NCI-H774 (cell line): ENCODE results near the gene TCEANC2.
"Not testable (repeated sequence)": the region's sequence is repeated elsewhere in the genome, so short reads cannot be mapped to it uniquely, and the experiment has no call there.

Source experiments
- DNase-seq: peaks from one replicate; lab custom pipeline; 2025; lab: John Stamatoyannopoulos, UW

Gene TCEANC2

DNA sequence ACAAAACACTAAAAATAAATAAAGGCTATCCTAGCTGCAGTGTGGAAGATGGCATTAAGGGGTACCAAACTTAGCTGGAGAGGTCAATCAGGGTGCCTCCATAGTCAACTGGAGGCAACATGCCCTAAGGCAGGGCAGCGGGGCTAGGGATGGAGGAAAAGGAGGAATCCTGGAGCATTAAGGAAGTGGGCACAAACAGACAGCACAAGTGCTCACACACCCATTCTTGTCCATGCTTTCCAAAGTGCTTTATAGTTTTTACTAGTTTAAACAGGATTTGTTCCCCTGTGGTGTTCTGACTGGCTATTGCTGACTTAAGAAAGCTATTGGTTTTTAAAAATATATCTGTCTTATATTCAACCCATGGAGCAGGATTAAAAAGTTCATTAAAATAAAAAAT is 33.3 kb downstream of the TCEANC2 start:
- DNase-seq = no peak

DNA sequence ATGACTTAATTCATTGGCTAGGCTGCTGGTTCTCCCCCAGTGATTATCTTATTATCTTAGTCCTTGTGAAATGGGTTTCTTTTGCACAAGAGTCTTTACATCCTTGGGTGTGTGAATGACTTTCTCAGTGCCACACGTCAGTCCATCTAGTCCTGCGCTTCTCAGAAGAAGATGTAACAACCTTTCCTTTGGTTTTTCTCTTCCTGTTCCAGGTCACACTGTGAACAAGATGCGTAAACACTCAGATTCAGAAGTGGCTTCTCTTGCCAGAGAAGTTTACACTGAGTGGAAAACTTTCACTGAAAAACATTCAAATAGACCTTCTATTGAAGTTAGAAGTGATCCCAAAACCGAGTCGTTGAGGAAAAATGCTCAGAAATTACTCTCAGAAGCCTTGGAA is 35.0 kb downstream of the TCEANC2 start:
- DNase-seq = no peak

DNA sequence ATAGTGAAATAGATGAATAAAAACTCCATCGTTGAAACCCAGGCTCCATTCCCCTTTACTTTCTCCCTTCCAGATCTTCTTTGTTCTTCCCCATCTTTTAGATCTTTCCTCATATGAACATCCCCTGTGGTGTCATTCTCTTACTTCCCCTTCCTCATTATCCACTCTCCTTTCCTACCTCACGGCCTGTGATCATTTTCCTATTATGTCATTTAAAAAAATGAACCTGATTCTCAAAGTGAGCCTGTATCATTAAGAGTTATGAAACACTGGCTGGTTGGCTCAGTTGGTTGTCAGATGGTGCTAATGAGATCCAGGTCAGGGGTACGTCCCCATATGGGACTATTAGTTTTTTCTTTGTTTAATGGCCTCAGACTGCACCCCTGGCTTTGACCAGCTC is 38.3 kb downstream of the TCEANC2 start:
- DNase-seq = no peak

DNA sequence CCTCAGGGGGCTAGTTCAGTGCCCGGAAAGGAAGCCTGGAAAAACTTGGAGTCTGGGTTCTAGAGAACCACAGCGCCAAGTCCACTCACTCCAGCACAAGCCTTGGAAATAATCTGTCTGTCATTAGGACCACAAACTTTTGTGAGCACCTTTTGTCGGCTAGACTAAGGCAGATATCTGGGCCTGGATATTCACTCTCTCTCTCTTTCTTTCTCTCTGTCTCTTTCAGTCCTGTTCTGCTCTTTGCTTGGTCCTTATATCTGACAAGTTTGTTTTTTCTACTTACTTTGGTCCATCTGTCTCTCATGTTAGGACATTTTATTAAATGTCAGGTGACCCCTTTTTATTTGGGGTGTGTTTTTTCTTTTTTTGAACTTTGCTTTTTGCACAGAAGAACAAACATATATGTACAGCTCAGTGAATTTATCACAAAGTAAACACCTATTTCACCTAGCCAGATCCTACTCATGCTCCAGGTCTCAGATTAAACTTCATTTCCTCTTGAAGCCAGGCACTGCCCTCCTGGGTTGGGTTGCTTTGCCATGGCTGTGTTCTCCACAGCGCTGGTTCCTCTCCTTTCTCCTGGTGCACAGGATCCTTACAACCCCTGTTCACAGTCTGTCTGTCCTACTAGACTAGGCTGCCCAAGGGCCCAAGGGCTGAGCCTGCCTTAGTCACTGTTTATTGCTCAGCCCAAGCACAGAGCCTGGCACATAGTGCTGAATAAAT is 40.8 kb downstream of the TCEANC2 start:
- no peak for DNase-seq

DNA sequence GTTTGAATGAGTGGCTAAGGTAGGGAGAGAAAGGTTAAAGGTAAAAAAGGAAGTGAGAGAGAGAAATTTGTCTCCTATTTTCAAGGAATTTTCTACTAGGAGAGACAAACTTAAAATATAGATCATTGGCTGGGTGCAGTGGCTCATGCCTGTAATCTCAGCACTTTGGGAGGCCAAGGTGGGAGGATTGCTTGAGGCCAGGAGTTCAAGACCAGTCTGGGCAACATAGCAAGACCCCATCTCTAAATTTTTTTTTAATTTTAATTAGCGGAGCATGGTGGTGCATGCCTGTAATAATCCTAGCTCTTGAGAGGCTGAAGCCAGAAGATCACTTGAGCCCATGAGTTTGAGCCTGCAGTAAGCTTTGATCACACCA is 41.3 kb downstream of the TCEANC2 start:
- DNase-seq = not testable (repeated sequence)

DNA sequence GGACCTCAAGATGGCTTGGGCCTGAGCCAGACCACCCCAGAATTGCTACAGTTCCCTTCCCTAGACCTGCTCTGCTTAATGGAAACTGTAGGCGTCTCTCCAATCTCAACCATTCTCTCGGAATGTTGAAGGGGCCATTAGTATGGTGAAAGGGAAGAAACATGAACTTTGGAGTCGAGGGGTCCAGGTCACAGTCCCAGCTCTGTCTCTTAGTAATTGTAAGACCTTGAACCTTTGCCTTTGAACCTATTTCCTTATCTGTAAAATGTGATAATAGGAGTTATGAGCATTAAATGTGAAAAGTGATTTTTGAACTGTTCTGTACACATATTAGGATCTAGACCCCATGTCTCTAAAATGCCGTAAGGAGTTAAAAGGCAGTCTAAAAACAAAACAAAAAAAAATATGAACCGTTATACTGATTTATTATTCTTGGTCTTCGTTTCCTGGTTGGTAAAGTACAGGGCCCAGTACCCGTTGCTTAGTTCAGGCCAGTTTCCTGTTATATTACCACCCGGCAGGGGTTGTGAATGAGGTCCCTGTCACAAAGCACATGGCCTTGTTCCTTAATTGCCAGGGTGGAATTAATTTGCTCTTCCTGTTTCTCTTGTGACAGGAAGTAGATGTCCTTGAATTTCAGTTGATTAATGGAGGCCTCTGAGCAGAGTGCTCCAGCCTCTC is 42.3 kb downstream of the TCEANC2 start:
- DNase-seq = no peak

DNA sequence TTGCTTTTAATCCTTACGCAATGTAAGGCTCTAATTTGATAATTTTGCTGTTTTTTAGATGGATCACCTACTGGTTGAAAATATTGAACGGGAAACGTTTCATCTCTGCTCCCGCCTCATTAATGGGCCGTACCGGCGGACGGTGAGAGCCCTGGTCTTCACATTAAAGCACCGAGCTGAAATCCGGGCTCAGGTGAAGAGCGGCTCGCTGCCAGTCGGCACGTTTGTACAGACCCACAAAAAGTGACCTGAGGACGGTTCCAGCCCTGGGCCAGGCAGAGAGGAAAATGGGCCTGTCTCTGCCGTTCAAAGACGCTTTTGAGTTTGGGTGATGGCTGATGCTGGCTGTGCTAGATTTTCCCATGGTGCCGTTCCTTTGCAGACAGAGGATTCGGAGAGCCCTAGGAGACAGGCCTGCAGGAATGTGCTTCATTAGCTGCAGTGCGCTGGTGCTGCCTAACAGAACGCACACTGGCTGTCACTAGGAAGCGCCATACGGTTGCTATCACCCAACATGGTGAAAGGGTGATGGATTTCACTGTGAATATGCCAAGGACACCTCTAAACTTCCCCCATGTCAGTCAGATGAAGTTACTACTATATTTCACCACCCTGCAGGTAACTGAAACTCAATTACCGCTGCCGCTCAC is 42.9 kb downstream of the TCEANC2 start:
- DNase-seq = no peak

DNA sequence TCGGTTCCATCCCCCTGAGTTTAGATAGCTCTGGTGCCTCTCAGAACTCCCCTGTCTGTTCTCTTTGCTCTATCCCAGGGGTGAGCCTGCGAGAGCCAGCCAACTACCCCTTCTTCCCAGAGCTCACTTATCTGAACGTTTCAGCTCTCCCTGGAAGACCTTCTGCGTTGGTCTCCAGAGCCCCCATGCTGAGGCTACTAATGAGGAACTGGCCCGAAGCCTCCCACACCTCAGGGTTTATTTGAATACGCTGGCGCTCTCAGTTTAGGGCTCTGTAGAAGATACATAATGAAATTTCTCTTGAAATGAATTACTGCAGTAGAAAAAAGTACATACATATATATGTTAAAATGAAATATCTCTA is 43.5 kb downstream of the TCEANC2 start:
- no peak for DNase-seq

DNA sequence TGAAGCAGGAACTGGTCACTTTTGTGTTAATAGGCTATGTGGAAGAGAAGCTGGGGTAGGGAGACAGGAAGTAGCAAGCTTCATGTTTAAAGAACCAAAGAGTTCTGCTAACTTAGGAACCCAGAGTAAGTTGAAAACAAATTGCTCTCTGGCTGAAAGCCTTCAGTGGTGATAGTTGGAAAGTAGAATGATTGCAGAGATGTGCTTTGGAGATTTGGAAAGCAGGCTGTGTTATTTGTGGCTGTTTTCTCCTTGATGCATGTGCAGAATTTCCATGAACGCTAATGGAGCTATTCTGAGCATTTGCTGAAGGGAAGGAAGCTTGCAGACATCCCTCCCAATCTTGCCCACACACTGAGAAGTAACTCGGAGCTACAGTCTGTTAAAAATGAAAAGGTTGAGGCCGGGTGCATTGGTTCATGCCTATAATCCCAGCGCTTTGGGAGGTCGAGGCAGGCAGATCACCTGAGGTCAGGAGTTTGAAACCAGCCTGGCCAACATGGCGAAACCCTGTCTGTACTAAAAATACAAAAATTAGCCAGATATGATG is 45.7 kb downstream of the TCEANC2 start:
- no peak for DNase-seq

DNA sequence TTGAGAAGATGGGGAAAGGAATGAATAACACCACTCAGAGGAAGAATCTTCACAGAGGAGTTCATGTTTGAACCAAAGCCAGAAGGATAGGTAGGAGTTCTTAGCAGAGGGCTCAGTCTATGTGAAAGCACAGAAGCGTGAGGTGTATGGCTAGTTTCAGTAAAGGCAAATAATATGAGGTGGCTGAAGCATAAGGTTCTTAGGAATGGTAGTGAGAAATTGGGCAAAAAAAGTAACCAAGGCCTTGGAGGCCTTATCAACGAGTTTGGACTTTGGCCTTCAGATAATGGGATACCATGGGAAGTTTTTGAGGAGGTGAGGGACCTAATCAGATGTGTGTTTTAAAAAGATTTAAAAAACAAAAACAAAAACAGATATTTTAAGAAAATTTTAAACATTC is 47.1 kb downstream of the TCEANC2 start:
- no peak for DNase-seq

DNA sequence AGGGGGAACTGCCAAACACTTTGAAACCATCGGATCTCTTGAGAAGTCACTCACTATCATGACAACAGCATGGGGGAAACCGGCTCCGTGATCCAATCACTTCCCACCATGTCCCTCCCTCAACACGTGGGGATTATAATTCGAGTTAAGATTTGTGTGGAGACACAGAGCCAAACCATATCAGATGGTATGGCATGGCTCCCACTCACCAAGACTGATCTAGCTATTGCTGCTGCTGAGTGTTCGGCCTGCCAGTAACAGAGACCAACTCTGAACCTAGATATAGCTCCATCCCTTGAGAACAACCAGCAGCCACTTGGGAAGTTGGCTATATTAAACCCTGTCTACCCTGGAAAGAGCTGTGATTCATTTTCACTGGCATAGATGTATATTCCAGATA is 50.0 kb downstream of the TCEANC2 start:
- no peak for DNase-seq

DNA sequence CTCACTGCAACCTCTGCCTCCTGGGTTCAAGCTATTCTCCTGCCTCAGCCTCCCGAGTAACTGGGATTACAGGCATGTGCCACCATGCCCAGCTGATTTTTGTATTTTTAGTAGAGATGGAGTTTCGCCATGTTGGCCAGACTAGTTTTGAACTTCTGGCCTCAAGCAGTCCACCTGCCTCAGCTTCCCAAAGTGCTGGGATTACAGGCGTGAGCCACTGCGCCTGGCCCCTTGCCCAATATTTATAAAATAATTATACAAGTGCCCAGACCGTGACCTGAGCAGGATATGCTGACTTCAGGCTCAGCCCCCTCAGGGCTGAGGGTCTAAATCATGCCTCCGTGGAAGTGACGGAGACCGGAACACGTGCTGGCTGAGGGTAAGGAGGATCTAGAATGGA is 51.2 kb downstream of the TCEANC2 start:
- not testable (repeated sequence) for DNase-seq

DNA sequence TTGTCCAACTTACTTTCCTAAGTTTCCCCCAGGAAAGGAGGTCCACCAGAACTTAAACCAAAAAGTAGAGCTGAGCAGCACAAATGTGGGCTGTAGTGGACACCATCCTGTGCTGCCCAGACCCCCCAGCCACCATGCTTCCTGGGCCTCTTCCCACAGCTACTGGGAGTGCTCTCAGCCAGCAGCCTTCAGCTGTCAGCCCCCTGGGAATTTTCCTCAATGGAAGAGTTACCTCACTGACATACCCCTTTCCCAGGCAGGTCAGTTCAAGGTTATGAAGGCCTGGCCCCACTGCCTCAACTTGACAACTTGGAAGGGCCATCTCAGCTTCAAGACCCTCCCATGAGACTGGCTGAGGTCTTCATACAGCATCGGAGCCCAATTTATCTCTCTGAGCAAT is 51.7 kb downstream of the TCEANC2 start:
- DNase-seq = no peak

DNA sequence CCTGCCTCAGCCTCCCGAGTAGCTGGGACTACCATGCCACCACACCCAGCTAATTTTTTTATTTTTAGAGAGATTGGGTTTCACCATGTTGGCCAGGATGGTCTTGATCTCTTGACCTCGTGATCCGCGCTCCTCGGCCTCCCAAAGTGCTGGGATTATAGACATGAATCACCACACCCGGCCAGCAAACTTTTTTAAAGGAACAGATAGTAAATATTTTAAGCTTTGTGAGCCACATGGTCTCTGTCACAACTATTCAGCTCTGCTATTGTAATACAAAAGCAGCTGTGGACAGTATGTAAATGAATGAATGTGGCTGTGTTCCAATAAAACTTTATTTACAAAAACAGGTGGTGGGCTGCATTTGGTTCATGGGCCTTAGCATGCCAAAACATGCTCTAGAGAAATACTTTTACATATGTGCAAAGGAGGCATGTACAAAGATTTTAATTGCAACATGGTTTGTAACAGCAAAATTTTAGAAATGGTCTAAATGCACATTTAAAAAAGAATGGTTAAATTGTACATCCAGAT is 52.4 kb downstream of the TCEANC2 start:
- DNase-seq = no peak

DNA sequence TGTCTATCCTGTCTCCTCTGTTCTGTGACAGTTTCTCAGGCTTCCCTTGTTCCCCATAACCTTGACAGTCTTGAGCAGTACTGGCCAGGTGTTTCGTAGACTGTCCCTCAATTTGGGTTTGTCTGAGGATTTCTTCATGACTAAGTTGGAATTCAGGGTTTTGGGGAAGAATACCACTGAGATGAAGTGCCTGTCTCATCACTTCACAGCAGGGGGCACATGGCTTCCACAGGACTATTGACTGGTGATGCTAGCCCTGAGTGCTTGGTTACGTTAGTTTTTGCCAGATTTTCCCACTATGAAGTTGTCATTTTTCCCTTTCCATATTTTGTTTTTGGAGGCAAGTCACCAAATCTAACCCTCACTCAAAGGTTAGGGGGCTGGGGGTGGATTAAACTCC is 53.7 kb downstream of the TCEANC2 start:
- DNase-seq = no peak

DNA sequence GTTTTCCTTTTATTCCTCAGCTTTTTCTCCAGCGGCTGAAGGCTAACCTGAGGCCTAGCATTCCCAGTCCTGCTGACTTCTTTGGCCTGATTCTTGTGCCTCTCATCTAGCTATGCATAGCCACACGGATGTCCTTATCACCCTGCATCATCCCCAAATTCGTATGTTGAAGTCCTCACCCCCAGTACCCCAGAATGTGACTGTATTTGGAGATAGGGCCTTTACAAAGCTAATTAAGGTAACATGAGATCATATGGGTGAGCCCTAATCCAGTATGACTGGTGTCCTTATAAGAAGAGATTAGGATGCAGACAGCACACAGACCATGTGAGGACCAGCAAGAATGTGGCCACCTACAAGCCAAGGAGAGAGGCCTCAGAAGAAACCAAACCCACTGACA is 54.7 kb downstream of the TCEANC2 start:
- DNase-seq = no peak

DNA sequence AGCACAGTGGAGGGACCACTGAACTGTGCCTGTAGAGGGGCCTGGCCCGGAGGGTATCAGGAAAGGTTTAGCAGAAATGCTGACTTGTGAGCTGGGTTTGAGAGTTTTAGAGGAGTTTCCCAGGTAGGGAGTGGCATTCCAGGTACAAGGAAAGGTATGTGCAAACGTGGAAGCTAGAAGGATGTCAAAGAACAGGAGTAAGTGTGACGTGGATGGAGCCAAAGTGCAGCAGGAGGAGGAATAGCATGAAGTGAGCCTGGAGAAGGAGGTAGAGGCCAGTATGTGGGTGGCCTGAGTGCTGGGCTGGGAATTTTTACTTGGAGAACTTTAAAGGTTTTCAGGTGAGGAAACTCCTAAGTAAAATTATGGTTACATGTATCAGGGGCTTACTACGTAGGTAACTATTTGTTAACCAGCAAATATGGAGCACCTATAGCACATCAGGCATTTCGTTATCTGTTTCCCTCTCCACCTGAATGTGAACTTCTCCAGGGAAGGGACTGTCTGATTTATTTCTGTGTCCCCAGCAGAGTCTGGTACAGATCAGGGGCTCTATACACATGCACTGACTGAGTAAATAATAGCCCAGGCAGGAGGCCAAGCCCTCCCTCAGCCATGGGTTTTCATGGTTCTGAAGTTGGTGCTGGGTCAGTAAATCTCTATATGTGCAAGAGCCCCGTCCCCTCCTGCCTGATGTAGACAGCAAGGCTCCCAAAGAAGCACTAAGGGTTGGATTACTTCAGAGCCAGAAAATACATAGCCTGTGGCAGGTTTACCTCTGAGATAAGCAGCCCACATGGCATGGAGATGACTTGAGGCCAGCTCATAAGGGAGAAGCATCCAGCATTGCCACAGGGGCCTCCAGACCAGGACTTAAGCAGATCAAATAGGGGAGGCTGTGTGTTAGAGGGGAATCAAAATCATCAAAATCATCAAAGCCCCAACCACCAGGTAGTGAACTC is 56.0 kb downstream of the TCEANC2 start:
- no peak for DNase-seq

DNA sequence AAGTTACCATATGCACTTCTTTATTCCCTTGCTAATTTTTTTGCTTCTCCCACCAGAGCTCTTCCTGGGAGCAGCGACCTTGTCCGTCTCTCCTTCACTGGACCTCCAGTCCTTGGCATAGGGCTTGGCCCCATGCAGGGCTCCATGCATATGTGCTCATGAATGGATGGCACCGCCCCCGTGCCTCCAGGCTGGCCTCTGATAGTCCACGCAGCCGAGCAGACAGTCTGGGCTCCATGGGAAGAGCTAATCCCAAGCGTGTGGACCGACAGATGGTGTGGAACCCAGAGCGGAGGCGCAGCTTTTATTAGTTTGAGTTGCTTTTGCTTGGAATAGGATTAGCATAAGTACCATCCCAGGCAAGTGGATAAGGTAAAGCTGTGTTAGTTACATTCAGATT is 57.6 kb downstream of the TCEANC2 start:
- no peak for DNase-seq

DNA sequence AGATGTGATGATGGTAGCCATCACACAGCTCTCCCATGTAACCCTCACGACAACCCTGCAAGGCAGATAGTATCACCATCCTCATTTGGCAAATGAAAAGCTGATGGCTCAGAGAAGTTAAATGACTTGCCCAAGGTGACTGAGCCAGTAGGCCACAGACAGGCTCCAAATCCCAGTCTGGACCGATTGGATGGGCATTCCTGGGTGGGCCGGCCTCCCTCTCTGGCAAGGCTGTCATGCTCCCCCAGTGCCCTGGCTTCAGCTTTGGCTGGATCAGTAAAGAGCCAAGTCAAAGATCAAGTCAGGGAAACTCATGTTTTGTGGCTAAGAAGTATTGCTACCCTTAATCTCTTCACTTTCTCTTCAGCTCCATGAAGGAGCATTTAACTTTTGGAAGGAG is 58.2 kb downstream of the TCEANC2 start:
- DNase-seq = no peak

DNA sequence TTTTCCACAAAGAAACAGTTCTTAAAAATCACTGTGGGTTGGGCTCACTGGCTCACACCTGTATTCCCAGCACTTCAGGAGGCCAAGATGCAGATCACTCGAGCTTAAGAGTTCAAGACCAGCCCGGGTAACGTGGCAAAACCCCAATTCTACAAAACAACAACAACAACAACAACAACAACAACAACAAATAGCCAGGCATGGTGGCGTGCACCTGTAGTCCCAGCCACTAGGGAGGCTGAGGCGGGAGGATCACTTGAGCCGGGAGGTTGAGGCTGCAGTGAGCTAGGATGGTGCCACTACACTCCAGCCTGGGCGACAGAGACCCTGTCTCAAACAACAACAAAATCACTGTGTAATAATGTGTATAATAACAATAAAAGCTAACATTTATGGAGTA is 58.6 kb downstream of the TCEANC2 start:
- DNase-seq = no peak

DNA sequence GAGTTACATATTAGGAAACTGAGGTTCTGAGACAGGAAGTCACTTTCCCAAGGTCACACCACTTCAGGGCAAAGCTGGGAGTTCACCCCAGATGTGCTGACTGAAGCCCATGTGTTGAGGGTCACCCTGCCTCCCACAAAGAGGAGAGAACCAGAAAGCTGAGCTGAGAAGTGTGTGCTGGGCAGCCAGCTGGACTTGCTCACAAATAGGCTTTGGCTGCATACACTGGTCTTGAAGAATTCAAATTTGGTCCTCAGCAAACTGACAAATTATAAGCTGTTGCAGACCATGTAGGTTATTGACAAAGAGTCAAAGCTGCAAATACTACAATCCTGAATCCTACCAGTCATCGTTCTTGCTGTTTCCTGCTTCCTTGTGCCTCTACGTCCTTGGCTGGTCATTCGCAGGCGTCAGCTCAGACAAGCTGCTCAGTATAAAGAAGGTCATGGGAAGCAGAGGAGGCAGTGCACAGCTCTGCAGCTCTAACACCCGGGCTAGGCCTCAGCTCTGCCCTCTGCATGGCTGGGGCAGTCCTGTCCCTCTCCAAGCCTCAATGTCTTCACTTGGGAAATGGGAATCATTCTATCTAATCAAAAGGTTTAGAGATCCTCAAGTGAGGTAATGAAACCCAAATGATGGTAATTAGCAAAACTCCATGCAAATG is 59.4 kb downstream of the TCEANC2 start:
- no peak for DNase-seq
